Measurements from ENCODE around the gene TNRC6B.

TNRC6B gene

DNA sequence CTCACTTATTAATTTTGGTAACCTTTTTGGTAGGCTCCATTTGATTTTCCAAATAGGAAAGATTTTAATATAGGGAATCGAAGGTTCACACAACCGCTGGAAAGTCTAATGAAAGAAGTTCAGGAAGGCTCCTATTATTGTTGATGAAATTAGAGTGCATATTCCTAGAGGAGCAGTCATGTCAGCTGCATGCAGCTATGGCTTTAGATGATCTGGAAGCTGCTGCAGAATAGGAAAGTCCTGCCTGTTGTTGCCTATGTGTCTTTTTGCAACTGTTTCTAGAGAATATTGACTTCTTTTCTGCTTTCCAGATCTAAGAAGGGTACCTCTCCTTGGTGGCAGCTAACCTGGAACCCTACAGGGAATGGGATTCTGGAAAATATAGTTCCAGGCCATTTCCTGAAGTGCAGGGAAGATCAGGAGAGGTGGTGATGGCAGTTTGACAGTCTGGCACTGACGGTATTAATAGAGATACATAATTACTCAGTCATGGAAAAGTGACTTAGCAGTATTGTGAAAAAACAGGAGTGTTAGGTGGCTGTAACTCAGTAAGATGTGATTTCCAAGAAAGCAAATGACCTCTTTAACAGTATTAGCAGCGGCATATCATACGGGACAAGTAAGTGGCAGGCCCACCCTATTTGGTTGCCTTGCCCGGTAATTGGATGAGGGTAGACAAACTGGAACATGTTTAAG lies 54.0 kb downstream of the TNRC6B start:
- Histone ChIP-seq H3K4me1 (ENCODE audit: control insufficient read depth, insufficient read depth, low read length) (peaks cover 6% of the 10 kb centered on the region), H3K36me3 (ENCODE audit: control insufficient read depth in 2 of 2, insufficient read depth in 2 of 2, low read length in 2 of 2) (no peaks in the 10 kb centered on the region), H3K27ac (ENCODE audit: low read length) (no peak overlapping the region), H3K9me3 (ENCODE audit: control insufficient read depth in 2 of 2, low read length in 2 of 2) (no peaks in the 10 kb centered on the region), H3K27me3 (ENCODE audit: control insufficient read depth in 1 of 2, insufficient read depth in 2 of 2, low read length in 2 of 2) (no peaks in the 10 kb centered on the region), H3K9ac (ENCODE audit: low read length in 2 of 2) (no peak overlapping the region), H3K4me3 (ENCODE audit: low read length in 2 of 2) (no peak overlapping the region)

DNA sequence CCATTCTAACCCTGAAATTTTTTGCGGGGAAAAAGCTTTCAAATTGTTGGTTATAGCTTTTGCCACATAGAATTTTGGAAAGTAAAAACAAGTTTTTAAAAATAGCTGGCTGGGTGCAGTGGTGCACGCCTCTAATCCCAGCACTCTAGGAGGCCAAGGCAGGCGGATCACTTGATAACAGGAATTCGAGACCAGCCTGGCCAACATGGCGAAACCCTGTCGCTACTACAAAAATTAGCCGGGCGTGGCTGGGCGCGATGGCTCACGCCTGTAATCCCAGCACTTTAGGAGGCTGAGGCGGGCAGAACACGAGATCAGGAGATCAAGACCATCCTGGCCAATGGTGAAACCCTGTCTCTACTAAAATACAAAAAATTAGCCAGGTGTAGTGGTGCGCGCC lies 54.9 kb downstream of the TNRC6B start:
- H3K9me3 ChIP-seq (ENCODE audit: control insufficient read depth in 2 of 2, low read length in 2 of 2): no peaks in the 10 kb centered on the region
- no peak overlapping the region for H3K27ac ChIP-seq (ENCODE audit: low read length)
- H3K4me1 ChIP-seq (ENCODE audit: control insufficient read depth, insufficient read depth, low read length): peaks cover 6% of the 10 kb centered on the region
- H3K9ac ChIP-seq (ENCODE audit: low read length in 2 of 2): no peak overlapping the region
- peaks cover 0 to 2% of the 10 kb centered on the region in 2 donors for H3K36me3 ChIP-seq (ENCODE audit: control insufficient read depth in 2 of 2, insufficient read depth in 2 of 2, low read length in 2 of 2)
- H3K4me3 ChIP-seq (ENCODE audit: low read length in 2 of 2): no peak overlapping the region
- H3K27me3 ChIP-seq (ENCODE audit: control insufficient read depth in 1 of 2, insufficient read depth in 2 of 2, low read length in 2 of 2): no peaks in the 10 kb centered on the region

DNA sequence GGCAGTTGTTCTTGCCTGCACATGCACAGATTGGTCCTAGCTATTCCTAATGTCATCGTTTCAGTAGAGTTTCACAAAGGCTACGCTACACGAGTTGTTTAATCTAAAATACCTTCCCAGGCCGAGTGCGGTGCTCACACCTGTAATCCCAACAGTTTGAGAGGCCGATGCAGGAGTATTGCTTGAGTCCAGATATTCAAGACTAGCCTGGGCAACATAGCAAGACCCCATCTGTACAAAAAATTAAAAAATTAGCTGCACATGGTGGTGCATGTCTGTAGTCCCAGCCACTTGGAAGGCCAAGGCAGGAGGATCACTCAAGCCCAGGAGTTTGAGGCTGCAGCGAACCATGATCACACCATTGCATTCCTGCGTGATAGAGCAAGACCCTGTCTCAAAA lies 56.2 kb downstream of the TNRC6B start:
- Histone ChIP-seq H3K9ac (ENCODE audit: low read length in 2 of 2) (no peak overlapping the region), H3K4me3 (ENCODE audit: low read length in 2 of 2) (no peak overlapping the region), H3K9me3 (ENCODE audit: control insufficient read depth in 2 of 2, low read length in 2 of 2) (no peaks in the 10 kb centered on the region), H3K27me3 (ENCODE audit: control insufficient read depth in 1 of 2, insufficient read depth in 2 of 2, low read length in 2 of 2) (no peaks in the 10 kb centered on the region), H3K27ac (ENCODE audit: low read length) (no peak overlapping the region), H3K4me1 (ENCODE audit: control insufficient read depth, insufficient read depth, low read length) (peaks cover 14% of the 10 kb centered on the region), H3K36me3 (ENCODE audit: control insufficient read depth in 2 of 2, insufficient read depth in 2 of 2, low read length in 2 of 2) (peaks cover 0 to 2% of the 10 kb centered on the region in 2 donors)

DNA sequence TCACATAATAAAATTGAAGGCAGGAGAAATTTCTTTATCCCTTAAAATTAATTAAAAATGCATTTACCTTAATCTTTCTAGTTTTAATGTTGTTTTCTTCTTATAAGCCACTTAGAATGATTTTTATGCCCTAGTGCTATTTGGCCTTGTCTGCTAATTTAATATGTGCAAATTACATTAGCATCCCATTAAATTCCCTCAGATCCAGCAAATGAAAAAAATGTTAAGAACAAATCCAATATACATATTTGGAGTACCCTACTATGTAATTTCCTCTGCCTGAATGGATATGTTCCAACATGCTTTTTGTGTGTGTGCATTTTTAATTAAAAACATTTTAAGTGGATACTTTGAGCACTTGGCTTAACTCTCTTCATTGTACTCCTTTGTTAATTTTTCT lies 56.9 kb downstream of the TNRC6B start:
- Histone ChIP-seq H3K36me3 (ENCODE audit: control insufficient read depth in 2 of 2, insufficient read depth in 2 of 2, low read length in 2 of 2) (peaks cover 0 to 2% of the 10 kb centered on the region in 2 donors), H3K4me3 (ENCODE audit: low read length in 2 of 2) (no peak overlapping the region), H3K9ac (ENCODE audit: low read length in 2 of 2) (no peak overlapping the region), H3K27ac (ENCODE audit: low read length) (no peak overlapping the region), H3K9me3 (ENCODE audit: control insufficient read depth in 2 of 2, low read length in 2 of 2) (no peaks in the 10 kb centered on the region), H3K4me1 (ENCODE audit: control insufficient read depth, insufficient read depth, low read length) (peaks cover 20% of the 10 kb centered on the region), H3K27me3 (ENCODE audit: control insufficient read depth in 1 of 2, insufficient read depth in 2 of 2, low read length in 2 of 2) (no peaks in the 10 kb centered on the region)

DNA sequence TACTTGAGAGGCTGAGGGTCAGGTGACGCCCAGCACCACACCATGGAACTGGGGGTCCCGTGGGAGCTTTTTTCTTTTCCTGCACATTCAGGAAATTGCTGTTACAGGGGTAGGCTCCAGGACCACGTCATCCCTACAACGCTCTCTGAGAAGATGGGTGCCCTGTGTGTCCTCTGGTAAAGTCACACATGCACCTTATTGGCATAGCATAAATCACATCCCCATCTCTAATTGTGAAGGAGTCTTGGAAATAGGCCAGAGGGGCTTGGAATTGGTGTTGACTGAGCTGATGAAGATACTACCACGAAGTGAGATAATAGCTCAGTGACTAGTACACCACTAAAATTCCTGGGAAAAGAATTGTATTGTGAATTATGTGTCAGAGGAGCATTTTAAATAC lies 57.6 kb downstream of the TNRC6B start:
- H3K4me3 ChIP-seq (ENCODE audit: low read length in 2 of 2): no peak overlapping the region
- H3K4me1 ChIP-seq (ENCODE audit: control insufficient read depth, insufficient read depth, low read length): peaks cover 23% of the 10 kb centered on the region
- H3K9ac ChIP-seq (ENCODE audit: low read length in 2 of 2): no peak overlapping the region
- no peaks in the 10 kb centered on the region for H3K27me3 ChIP-seq (ENCODE audit: control insufficient read depth in 1 of 2, insufficient read depth in 2 of 2, low read length in 2 of 2)
- no peak overlapping the region for H3K27ac ChIP-seq (ENCODE audit: low read length)
- no peaks in the 10 kb centered on the region for H3K9me3 ChIP-seq (ENCODE audit: control insufficient read depth in 2 of 2, low read length in 2 of 2)
- peaks cover 0 to 2% of the 10 kb centered on the region in 2 donors for H3K36me3 ChIP-seq (ENCODE audit: control insufficient read depth in 2 of 2, insufficient read depth in 2 of 2, low read length in 2 of 2)

DNA sequence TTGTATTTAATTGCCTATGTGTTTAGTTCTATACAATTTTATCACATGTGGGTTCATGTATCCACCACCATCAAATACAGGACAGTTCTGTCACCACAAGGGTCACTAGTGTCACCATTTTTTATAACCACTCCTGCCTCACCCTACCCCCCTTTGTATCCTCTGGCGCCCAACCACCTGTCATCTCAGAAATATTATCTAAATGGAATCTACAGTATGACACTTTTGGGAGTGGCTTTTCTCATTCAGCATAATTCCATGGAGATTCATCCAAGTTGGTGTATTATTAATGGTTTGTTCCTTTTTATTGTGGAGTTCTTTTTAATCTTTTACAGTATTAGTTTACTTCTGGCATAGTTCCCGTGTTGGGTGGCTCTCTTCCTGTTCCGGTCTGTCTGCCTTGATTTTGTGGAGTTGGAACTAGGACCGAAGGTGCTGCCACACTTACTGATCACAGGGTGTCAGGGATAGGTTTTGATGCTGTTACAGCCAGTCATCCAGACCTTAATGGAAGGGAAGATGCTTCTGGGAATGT lies 58.5 kb downstream of the TNRC6B start:
- Histone ChIP-seq H3K9ac (ENCODE audit: low read length in 2 of 2) (no peak overlapping the region), H3K4me1 (ENCODE audit: control insufficient read depth, insufficient read depth, low read length) (peaks cover 27% of the 10 kb centered on the region), H3K36me3 (ENCODE audit: control insufficient read depth in 2 of 2, insufficient read depth in 2 of 2, low read length in 2 of 2) (peaks cover 0 to 2% of the 10 kb centered on the region in 2 donors), H3K9me3 (ENCODE audit: control insufficient read depth in 2 of 2, low read length in 2 of 2) (no peaks in the 10 kb centered on the region), H3K27me3 (ENCODE audit: control insufficient read depth in 1 of 2, insufficient read depth in 2 of 2, low read length in 2 of 2) (no peaks in the 10 kb centered on the region), H3K4me3 (ENCODE audit: low read length in 2 of 2) (no peak overlapping the region), H3K27ac (ENCODE audit: low read length) (no peak overlapping the region)

DNA sequence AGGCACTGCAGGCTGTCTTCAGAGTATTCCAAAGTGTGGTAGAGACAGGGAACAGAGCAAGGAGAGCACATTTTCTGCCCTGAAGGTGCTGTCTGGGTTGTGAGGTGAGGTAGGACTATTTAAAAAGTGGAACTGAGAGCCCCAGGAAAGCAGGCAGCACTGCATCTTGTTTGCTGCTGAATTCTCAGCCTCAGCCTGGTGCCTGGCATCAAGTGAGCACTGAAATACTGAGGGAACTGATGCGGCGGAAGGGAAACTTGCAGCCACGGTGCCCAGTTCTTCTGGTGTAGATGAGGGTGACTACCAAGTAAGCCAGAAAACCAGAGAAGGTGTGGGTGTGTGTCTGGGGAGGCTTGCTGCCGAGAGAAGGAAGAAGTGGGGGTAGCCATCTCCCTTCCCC lies 59.5 kb downstream of the TNRC6B start:
- Histone ChIP-seq H3K4me3 (ENCODE audit: low read length in 2 of 2) (no peak overlapping the region), H3K4me1 (ENCODE audit: control insufficient read depth, insufficient read depth, low read length) (peaks cover 27% of the 10 kb centered on the region), H3K27me3 (ENCODE audit: control insufficient read depth in 1 of 2, insufficient read depth in 2 of 2, low read length in 2 of 2) (no peaks in the 10 kb centered on the region), H3K36me3 (ENCODE audit: control insufficient read depth in 2 of 2, insufficient read depth in 2 of 2, low read length in 2 of 2) (peaks cover 0 to 2% of the 10 kb centered on the region in 2 donors), H3K9me3 (ENCODE audit: control insufficient read depth in 2 of 2, low read length in 2 of 2) (no peaks in the 10 kb centered on the region), H3K9ac (ENCODE audit: low read length in 2 of 2) (no peak overlapping the region), H3K27ac (ENCODE audit: low read length) (no peak overlapping the region)

DNA sequence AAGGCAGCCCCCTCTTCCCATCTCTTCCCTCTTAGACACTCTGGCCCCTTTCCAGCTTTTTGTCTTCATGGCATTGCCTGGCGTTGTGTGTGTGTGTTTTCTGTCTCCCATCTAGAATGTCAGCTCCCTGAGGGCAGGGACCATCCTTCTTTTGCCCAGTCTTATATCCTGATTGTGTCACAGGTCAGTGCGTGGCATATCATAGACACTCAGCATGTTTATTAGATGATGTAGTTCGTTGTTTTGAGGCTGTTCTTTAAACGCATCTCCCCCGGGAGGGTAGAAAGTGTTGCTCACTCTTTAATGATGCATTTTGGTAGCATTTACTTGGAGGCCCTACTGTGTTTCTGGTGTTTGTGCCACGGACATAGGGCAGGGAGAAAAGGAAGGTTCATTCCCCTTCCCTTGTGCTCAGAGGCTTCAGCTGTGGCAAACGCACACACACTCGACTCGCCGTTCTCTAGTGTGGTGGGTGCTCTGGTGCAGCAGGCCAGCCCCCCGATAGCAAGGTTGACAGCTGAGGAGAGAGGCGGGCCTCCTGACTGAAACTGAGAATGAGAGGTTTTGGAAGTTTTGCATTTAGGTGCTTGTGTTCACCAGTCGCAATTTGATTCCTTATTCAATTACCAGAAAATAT lies 60.2 kb downstream of the TNRC6B start:
- H3K36me3 ChIP-seq (ENCODE audit: control insufficient read depth in 2 of 2, insufficient read depth in 2 of 2, low read length in 2 of 2): peaks cover 0 to 2% of the 10 kb centered on the region in 2 donors

DNA sequence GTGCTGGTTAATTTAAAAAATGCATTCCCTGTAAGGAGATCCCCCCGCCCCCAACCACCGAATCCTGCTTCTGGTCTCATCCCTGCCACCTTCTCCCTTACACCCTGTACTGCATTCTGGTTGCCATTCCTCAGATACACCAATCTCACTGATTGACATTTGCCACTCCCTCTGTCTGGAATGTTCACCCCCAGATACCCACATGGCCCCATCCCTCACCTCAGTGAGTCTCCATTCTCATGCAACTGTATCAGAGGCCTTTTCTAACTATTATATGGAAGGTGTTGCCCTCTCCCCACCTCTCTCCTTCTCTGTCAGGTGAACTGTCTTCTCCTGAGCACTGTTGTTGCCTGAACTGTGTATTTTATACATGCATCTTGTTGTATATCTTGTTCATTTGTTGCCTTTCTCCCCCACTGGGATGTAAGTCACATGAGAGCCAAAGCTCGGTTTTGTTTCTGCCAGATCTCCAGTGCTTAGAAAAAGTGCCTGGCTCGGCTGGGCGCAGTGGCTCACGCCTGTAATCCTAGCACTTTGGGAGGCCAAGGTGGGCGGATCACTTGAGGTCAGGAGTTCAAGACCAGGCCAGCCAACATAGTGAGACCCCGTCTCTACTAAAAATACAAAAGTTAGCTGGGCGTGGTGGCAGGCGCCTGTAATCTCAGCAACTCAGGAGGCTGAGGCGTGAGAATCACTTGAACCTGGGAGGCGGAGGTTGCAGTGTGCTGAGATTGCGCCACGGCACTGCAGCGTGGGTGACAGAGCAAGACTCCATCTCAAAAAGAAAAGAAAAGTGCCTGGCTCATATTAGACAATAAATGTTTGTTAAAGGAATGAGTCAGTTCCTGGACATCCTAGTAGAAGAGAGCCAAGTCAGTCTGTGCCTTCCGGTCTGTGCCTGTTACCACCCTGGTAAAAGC lies 61.0 kb downstream of the TNRC6B start:
- H3K4me3 ChIP-seq (ENCODE audit: low read length in 2 of 2): no peak overlapping the region
- no peak overlapping the region for H3K9ac ChIP-seq (ENCODE audit: low read length in 2 of 2)
- H3K27ac ChIP-seq (ENCODE audit: low read length): no peak overlapping the region
- H3K36me3 ChIP-seq (ENCODE audit: control insufficient read depth in 2 of 2, insufficient read depth in 2 of 2, low read length in 2 of 2): peaks cover 0 to 2% of the 10 kb centered on the region in 2 donors
- H3K4me1 ChIP-seq (ENCODE audit: control insufficient read depth, insufficient read depth, low read length): peaks cover 27% of the 10 kb centered on the region
- H3K9me3 ChIP-seq (ENCODE audit: control insufficient read depth in 2 of 2, low read length in 2 of 2): no peaks in the 10 kb centered on the region
- no peaks in the 10 kb centered on the region for H3K27me3 ChIP-seq (ENCODE audit: control insufficient read depth in 1 of 2, insufficient read depth in 2 of 2, low read length in 2 of 2)

More for the DNA sequence above, 60.2 kb downstream of the TNRC6B start:
- H3K27ac ChIP-seq (ENCODE audit: low read length): no peak overlapping the region
- peaks cover 27% of the 10 kb centered on the region for H3K4me1 ChIP-seq (ENCODE audit: control insufficient read depth, insufficient read depth, low read length)
- H3K4me3 ChIP-seq (ENCODE audit: low read length in 2 of 2): no peak overlapping the region
- H3K9me3 ChIP-seq (ENCODE audit: control insufficient read depth in 2 of 2, low read length in 2 of 2): no peaks in the 10 kb centered on the region
- no peak overlapping the region for H3K9ac ChIP-seq (ENCODE audit: low read length in 2 of 2)
- no peaks in the 10 kb centered on the region for H3K27me3 ChIP-seq (ENCODE audit: control insufficient read depth in 1 of 2, insufficient read depth in 2 of 2, low read length in 2 of 2)

DNA sequence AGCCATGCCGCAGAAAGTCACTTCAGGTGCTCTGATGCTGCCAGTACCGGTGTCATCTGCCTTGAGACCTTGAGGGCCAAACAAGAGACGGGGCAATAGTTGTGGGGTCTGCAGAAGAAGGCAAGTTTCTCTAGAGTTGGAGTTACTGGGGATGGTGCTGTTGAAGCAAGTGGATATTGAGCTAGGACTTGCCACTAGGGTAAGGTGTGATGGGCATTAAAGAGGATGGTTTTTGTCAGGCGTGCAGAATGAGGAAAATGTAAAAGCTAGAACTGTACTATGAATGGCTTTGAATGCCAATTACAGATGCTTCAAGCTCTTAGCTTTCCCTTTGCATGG lies 61.6 kb downstream of the TNRC6B start:
- no peaks in the 10 kb centered on the region for H3K9me3 ChIP-seq (ENCODE audit: control insufficient read depth in 2 of 2, low read length in 2 of 2)
- H3K4me1 ChIP-seq (ENCODE audit: control insufficient read depth, insufficient read depth, low read length): peaks cover 27% of the 10 kb centered on the region
- H3K27me3 ChIP-seq (ENCODE audit: control insufficient read depth in 1 of 2, insufficient read depth in 2 of 2, low read length in 2 of 2): no peaks in the 10 kb centered on the region
- no peak overlapping the region for H3K9ac ChIP-seq (ENCODE audit: low read length in 2 of 2)
- no peak overlapping the region for H3K27ac ChIP-seq (ENCODE audit: low read length)
- H3K4me3 ChIP-seq (ENCODE audit: low read length in 2 of 2): no peak overlapping the region
- peaks cover 0 to 2% of the 10 kb centered on the region in 2 donors for H3K36me3 ChIP-seq (ENCODE audit: control insufficient read depth in 2 of 2, insufficient read depth in 2 of 2, low read length in 2 of 2)

Measured in stomach smooth muscle (tissue), 2 donors.